GM21390 (cell line): ENCODE measurements around the gene PRXL2A.
"Not testable (repeated sequence)": the region's sequence is repeated elsewhere in the genome, so short reads cannot be mapped to it uniquely, and the experiment has no call there.

ENCODE experiments used
- ATAC-seq: cut with Tn5 transposase; IDR thresholded peaks from one replicate; pipeline ENCODE4 v1.9.1; 2021; ENCODE audit not compliant: unreplicated experiment

PRXL2A gene

GRCh38 chr10:80410578-80411145, 2.3 kb downstream of the PRXL2A start:
- ATAC-seq: no peak

- no peak for ATAC-seq
Measured at GRCh38 chr10:80411267-80411668, 2.9 kb downstream of the PRXL2A start.

GRCh38 chr10:80411681-80412220, 3.4 kb downstream of the PRXL2A start:
- ATAC-seq: no peak

- ATAC-seq: no peak
Measured at GRCh38 chr10:80412486-80412885, 4.1 kb downstream of the PRXL2A start.

DNA sequence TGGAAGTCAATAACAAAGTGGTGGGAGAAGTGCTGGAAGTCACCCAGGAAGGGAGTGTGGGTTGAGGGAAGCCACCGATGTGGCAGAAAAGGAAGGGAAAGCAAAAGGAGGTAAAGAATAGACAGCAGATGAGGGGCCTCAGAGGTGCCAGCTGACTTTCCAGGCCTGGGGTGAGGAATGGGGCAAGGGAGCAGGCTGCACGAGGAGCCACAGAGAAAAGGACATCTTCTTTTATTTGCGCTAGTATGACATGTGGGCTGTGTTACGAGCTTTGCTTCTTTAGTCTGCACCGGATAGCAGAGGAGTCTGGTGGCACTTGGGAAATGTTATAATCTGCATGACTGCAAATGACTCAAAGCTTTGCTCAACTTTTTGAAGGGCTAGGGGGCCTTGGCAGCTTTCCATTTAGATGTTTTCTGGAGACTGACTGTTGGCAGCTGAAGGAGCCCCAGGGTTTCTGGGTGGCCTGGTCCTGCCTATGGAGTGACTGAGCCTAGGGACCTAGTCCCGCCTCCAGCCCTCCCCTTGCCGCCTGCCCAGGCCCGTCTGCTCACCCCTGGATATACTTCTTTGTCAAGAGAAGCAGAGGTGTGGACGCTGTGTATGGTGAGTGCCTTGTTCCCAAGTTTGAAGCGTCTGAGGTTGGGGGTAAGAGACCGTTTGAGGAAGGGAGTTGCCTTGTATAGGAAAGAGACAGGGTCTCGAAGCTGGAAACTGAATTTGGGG, 5.1 kb downstream of the PRXL2A start:
- ATAC-seq: no peak

DNA sequence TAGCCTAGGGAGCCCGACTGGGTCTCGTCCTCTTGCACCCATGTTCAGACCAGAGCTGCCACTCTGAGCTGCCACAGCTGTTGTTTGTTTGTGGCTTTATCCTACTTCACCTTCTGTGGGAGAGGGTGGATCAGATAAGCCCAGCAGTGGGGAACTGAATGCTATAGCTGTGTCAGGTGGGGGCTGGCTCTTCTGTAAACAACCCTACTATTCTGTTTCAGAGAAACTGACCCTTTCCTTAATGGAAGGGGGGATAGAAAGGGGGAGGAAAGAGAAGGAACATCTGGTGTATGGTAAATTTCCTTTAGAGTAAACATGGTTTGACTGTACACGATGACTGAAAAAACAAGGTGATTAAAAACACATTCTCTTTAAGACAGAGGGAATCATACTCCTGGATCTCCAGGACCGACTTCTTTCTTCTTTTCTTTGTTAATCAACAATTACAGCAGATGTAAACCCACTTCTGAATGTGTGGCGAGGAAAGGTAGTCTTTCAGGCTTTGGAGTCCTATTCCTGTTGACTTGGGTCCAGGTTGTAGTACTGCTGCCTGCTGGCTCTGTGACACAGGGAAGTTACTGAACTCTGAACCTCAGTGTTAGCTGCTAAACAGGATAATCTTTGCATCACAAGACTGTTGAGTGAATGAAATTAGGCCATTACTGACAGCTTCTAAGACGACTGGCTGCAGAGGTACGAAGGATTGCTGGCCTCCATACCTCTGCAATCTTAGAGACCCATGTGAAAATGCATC, 6.0 kb downstream of the PRXL2A start:
- no peak for ATAC-seq

DNA sequence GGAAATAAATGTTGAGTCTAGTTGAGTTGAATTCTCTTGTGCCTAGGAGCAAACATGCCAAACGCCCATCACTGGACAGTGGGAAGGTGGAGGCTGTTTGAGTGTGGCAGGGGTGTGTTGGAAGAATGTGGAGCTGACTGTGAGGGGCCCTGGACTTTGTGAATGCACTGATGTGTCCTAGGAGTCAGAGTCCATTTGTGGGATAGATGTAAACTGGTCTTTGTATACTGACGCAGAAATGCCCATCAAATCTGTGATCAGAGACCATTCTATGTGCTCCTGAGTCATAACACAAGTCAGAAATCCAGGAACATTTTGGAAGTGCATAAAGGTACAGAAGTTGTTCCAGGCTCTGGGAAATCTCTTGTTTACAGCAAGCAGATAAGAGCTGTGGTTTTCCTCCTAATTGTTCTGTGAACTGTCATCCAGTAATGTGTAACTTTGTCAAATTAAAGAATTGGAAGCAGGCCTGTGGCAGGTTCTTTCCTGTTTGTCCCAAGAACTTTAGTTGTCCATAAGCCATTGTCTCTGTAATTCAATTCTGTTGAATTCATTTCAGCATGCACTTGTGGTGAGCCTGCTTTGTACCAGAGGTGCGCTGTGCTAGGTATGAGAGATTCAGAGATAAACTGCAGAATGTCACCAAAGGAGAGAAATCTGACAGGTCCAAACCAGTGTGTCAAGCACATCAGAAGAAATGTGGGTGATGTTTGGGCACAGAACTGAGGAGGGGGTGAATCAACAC, 7.6 kb downstream of the PRXL2A start:
- no peak for ATAC-seq

DNA sequence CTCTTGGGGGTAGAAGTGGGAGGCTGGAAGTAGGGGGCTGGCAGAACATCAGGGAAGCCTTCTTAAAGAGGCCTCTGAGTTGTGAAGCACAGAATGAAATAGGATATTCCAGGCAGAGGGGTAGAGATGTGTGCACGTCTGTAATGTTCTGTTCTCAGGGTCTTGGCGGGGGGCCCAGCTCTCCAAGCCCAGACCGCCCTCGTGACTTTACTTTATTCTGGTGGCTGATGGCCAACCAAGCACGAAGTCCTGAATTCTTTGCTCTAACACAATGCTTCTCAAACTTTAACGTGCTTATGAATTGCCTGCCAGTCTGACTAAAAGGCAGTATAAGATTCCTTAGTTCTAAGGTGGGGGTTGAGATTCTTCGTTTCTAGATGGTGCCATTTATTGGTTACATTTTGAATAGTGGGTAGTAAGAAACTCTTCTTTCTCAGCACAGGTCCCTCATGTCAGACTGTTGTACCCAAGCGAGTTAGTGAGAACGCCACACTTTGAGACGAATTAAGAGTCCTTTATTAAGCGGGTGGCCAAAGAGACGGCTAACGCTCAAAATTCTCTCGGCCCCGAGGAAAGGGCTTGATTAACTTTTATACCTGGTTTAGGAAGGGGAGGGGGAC, 8.2 kb downstream of the PRXL2A start:
- no peak for ATAC-seq

GRCh38 chr10:80417256-80417655, 8.9 kb downstream of the PRXL2A start:
- not testable (repeated sequence) for ATAC-seq

DNA sequence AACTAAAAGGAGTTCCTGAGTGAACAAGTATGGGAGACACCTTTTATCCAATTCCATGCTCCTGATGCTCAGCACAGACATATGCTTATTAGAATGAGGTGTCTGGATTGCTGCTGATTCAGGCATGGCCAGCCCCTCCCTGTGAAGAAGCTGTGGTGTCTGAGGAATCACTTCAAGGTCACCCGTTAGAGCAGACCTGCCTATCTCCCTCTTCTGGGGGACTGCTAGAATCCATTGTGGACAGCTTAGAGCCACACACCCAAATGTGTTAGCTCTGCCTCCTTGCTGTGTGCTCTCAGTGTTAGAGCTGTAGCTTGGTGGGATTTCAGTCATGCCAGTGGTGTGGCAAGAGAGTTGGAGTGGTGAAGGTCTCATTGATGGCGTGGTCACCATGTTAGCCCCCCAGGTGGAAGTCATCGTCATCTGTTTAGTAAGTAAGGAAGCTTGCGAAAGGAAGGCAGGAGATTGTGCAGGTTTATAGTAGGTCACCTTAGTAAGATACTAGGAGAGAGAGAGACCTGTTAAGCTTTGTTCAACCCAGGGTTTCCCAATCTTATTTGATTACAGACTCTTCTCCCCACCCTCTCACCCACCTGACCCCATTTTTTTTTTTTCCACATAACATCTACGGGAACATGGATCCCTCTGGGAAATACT, 12.8 kb downstream of the PRXL2A start:
- peak; percentile 31 for ATAC-seq

- peak; percentile 95 for ATAC-seq
Measured at GRCh38 chr10:80421707-80422536, 13.6 kb downstream of the PRXL2A start.

DNA sequence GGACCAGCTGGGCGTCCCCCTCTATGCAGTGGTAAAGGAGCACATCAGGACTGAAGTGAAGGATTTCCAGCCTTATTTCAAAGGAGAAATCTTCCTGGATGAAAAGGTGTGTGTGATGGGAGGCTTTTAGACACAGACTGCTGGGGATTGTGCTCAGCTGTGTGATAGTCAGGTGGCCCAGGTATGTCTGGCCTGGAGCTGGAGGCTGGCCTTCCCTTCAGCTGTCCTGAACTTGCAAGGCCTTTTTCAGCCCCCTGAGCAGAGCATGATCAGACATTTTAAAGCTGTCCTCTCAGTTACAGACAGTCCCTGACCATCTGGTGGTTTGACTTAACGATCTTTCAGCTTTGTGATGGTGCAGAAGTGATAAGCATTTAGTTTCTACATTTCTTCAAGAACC, 17.6 kb downstream of the PRXL2A start:
- ATAC-seq: no peak

GRCh38 chr10:80427541-80427940, 19.2 kb downstream of the PRXL2A start:
- ATAC-seq: no peak

GRCh38 chr10:80429521-80429973, 21.2 kb downstream of the PRXL2A start:
- no peak for ATAC-seq

DNA sequence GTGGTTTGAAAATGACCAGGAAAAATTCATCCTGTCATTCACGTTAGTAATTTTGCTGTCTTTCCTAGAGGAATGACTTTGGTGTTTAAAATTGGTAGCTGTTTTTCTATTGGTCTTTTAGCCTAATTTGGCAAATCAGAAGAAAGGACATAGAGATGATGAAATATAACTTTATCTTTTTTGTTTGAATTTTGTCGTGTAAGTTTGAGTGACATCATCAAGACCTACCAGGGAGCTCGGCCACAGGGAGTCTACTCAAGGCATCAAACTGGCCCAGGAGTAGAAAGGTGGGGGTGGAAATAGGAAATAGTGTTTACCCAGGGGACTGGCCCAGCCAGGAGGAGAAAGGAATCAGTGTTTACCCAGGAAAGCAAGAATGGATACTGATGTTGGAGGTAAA, 24.8 kb downstream of the PRXL2A start:
- no peak for ATAC-seq

DNA sequence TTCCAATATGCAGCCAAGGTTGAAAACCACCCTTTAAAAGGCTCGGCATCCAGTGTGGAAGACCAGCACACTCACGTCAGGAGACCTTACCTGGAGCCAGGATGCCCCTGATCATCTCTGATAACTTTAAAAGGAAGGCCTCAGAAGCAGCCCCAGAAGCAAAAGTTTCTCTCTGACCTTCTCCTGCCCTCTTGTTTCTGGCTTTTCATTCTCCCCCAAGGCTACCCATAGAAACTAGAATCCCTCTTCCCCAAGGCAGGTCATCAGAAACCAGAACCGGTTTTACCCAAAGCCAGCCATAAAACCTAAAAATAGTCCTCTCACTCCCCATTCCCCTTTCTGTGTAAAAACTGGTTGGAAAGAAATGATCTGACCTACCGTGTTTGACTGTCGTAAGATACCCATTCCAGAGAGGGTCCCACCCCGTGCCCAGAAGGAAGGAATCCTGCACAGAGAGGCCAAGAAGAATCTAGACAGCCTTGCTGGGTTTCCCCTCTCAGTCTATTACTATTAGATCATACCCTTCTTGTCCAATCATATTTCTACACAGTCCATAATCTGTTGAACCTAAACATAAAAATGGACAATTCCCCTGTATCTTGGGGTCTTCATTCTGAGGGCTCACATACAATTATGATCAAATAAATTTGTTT, 28.2 kb downstream of the PRXL2A start:
- no peak for ATAC-seq

- no peak for ATAC-seq
Measured at GRCh38 chr10:80437227-80437626, 28.9 kb downstream of the PRXL2A start.

- ATAC-seq: no peak
Measured at GRCh38 chr10:80441831-80442230, 33.5 kb downstream of the PRXL2A start.

GRCh38 chr10:80442879-80443278, 34.5 kb downstream of the PRXL2A start:
- no peak for ATAC-seq
